ENCODE data around the gene TMEM119. TPM values are rescaled to one million over a fixed set of nuclear protein-coding genes. Genes with fewer than 3 reads are reported as not detected.
"Not testable (repeated sequence)": the region's sequence is repeated elsewhere in the genome, so short reads cannot be mapped to it uniquely, and the experiment has no call there.

Gene TMEM119
- polyA plus RNA-seq, 3 donors = 19.9 to 21.2 (median 20.1) TPM

DNA sequence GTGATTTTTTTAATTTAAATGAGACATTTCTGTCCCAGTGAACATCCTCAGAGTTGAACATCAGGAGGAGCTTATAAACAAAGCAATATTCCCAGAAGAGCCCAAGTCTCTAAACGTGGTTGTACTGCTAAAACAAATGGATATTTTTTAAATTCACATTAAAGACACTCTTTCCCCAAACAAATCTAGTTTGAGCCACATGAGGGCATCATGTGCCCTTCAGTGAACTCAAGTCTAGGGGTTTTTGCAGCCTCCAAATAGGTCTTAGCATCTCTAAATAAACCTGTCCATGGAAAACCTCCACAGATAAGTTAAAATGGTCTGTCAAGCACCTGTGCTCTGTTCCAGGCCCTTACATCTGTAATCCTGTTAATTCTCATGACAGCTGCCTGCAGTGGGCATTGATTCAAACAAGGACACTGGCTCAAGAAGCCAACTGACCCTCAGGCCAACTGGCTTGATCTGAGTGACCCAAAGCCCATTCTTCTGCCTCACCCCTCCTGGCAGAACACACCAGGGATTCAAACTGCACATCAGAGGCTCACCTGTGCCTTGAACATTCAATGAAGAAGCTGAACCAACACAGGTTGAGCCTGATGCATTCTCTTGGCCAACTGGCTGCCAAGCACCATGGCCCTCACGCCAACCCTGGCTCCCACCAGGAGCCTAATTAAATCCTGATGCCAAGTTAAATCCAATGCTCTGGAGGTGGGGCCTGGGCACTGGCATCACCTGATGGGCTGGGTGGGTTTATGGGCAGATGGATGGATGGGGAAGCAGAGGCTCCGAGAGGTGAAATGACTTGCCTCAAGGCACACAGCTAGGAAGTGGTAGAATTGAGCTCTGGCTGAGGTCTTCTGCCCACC lies 26.9 kb downstream of the TMEM119 start:
- DNase-seq (ENCODE audit: low read depth in 3 of 3, low spot score in 2 of 3) = no peak

DNA sequence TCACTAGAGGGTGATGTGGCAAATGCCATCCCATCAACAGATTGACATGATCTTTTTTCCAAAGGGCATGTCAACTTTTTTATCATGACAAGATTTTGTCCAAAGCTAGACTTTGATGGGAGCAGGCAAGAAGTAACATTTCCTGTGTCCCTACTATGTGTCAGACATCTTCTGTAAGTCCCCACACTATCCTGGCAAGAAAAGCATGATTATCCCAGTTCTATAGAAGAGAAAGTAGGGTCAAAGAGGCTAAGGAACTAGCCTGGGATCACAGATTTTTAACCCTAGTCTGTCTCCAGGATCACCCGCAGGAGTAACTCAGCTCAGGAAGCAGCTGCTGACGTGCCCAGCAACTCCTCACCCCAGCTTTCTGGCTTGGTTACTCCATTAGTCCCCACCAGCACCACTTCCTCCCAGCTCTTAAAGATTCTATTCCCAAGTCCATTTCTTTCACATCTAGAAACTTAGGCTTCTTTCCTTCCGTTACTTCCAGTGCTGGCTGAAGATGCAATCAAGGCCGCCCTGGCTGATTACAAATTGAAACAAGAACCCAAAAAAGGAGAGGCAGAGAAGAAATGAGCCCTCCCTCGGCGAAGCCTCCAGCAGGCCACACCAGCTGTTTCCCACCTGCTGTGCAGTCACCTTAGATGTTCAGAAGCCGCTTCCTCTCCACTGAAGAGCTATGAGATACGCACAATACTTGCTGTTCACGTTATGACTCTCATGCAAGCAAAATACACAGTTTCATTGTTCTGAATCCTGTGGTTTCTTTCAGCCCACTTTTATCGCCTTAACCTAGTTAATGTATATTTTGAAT lies 29.3 kb downstream of the TMEM119 start:
- DNase-seq (ENCODE audit: low read depth in 3 of 3, low spot score in 2 of 3) = no peak

DNA sequence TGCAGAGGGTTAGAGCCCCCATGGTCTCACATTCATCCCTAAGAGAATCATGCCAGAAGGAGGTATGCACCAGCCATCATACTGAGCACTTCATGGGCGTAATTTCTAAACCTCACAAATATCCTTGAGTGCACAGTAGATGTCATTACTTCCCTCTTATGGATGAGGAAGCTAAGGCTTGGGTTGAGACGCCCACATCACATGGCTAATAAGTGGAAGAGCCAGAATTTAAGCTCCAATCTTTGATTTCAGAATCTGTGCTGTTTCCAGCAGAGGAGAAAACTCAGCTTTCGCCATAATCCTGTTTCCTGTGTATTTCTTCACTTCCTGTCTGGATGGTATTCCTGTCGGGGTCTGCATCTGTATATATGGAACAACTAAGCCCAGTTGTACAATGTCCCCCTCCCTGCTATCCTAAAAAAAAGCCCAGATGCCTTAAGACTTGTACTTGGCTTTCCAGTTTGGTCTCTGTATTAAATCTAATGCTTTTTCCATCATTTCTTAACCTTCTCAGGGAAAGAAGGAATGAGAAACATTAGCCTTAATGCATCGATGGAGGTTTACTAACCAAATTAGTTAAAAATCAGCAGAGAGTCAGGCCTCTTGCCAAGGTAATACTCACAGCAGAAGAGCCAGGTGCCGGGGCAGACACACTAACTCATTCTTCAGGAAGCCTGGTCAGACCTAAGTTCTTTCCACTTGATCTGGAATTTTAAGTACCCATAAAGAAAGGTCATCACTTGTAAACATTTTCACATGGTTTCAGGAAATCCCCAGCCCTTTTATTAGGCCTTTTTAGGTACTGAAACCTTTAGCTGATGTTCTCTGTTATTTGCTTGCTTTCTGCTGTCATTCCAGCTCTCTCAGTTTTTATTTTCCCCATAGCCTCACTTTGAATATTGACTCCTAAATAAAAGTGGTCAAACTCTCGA lies 30.2 kb downstream of the TMEM119 start:
- DNase-seq (ENCODE audit: low read depth in 3 of 3, low spot score in 2 of 3) = no peak

DNA sequence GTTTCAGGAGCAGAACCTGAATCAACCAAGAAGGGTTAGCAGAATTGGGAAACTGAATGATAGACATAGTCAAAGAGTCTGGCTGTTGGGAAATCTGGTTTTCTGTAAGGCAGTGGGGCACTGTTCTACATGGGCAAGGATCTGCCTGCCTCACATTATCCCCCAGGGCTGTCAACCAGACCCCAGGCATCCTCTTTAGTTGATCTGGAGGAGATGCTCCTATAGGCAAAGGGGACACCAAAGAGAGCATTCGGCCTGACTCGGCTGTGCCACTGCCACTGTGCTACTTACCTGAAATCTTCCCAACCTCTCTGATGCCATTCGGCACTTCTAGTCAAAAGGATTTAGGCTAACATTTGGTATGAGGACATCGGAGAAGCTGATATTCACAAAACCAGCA lies 31.4 kb downstream of the TMEM119 start:
- no peak for DNase-seq (ENCODE audit: low read depth in 3 of 3, low spot score in 2 of 3)

DNA sequence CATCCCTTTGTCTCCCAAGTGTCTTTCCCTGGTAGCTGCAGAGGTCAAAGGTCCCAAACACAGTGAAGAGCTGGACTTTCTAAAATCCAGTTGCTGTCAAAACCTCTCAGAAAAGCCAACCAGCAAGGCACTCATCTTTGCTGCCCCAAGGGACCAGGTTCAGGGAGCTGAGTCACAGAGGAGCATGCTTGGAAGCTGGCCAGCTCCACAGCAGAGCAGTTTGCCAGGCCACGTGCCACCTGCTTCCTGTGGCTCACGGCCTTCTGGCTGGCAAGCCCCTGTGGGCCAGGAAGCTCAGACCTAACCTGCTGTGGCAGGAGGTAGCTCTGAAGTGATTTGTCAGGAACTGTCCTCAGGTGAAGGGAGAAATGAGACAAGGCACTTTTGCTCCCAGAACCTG lies 31.9 kb downstream of the TMEM119 start:
- no peak for DNase-seq (ENCODE audit: low read depth in 3 of 3, low spot score in 2 of 3)

DNA sequence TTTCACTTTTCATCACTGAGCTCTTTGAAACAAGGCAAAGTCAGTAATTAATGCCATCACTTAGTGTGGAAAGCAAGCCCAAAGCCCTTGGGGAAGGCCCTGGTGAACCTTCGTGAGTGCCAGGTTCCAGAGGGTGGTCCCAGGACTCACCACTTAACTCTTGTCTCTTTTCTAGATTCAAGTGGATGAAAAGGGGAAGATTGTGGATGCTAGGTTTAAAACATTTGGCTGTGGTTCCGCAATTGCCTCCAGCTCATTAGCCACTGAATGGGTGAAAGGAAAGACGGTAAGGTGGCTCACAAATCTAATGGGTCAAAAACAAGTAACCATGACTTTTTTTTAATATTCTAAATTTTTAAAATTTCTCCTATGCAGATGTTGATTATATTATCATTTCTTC lies 32.7 kb downstream of the TMEM119 start:
- DNase-seq (ENCODE audit: low read depth in 3 of 3, low spot score in 2 of 3) = no peak

DNA sequence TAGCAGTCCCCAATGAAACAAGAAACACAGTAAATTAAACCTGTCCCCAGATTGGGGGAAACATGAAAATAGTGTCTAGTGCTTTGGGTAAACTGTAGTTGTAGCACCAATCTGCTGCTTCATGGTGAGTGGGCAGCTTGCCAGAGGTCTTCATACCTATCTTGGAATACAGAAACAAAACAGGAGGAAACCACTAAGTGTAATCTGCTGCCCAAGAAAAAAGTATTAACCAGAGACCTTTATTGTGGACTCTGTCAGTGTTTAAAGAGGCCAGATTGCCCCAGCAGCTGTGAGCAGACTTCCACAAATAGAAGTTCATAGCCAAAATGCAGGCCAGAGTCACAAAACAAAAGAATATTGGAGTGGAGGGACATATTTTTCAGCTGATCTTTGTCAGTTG lies 33.2 kb downstream of the TMEM119 start:
- DNase-seq (ENCODE audit: low read depth in 3 of 3, low spot score in 2 of 3) = no peak

DNA sequence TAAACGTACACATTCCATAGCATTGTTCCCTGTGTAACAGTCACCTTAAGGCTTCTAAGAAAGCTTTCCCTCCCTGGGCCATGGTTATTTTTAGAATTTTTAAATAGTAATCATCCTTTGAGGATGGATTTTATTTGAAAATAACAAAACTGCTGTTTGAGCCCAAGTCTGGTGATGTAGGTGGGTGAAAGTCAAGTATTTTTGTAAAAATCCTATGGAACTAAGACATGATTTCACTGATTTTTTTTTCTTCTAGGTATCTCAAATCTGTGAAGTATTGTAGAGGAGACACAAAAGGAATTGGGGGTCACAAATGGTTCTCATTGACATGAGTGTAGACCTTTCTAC lies 34.1 kb downstream of the TMEM119 start:
- no peak for DNase-seq (ENCODE audit: low read depth in 3 of 3, low spot score in 2 of 3)

DNA sequence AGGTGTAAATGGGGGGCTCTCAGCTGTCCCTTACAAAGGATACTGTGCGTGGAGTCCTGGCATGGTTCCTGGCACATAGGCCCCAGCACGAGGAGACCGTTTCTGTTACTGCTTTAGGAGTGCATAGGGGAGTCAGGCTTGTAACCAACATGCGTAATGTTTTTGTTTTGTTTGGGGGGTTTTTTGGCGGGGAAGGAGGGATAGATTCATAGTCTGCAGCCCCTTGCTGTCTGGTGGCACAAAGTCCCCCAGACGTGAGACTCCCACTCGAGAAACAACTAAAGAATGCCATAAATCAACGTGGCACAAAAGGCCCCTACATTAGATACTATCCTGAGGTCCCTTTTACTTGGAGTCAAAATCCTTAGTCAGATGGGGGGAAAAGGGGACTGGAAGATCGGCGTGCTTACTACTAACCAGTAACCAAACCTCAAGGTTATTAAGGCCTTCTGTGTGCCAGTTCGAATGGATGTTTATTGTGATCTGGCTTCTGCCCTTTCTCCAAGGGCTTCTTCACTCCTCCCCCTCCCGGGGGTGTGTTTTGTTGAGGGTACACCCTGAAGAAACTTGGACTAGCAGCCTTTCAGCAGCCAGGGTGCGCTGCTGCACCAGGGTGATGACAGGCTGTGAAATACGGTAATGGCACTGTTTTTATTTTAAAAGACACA lies 34.6 kb downstream of the TMEM119 start:
- peak; percentile 56 to 74 (median 58) for DNase-seq (ENCODE audit: low read depth in 3 of 3, low spot score in 2 of 3)

DNA sequence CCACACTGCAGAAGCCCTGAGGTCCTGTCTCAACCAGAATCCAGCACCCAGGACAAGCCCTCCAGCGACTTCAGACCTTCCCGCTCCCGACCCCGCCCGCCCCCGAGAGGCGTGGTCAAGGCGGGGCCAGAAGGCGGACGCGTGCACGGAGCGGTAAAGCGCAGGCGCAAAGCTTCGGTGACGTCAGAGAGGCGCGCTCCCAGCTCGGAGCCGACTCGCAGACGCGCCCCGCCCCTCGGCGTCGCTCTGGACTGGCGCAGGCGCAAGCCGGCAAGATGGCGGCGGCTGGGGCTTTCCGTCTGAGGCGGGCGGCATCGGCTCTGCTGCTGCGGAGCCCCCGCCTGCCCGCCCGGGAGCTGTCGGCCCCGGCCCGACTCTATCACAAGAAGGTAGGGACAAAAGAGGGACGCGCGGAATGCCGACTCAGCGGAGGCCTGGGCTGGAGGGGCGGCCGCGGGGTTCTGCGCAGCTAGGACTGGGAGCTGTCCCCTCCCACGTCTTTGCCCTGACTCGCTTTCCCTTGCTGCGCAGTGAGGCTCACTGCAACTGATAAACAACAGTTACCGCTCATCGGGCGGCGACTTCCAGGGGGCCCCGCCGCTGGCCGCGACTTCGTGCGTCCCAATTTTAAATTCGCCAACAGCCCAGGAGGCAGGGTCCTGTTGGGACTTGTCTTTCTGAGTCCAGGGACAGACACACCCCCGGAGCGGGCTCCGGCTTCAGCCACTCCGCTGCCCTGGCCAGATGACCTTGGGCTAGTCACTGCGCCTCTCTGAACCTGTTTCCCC lies 35.3 kb downstream of the TMEM119 start, which contains the start of gene ISCU:
Gene ISCU (plus strand): TSS at position 249 of the 788 bp plus-strand sequence. CDS start 27 bp downstream, at position 276.
- DNase-seq (ENCODE audit: low read depth in 3 of 3, low spot score in 2 of 3) = peak; percentile 95 to 97 (median 96)

DNA sequence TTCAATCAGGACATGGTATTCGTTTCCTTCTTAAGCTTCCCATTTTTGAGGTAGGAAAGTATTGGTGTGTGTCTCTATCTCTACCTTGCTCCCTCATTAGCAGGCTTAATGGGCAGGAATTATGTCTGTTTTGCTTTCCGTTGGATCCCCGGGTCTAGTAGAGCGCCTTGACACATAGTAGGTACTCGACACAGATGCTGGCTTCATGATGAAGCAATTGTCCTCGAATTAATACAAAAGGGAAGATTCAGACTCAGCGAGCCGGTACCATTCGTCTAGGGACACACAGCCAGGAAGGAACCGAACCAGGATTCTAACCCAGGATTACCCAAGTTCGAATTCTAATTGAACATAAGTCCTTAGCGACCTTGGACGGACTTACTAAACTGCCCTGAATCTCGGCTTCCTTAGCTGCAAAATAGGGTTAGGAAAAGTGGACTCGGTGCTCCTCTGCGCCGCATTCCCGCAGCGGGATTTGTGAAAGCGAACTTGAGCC lies 36.0 kb downstream of the TMEM119 start:
- no peak for DNase-seq (ENCODE audit: low read depth in 3 of 3, low spot score in 2 of 3)

DNA sequence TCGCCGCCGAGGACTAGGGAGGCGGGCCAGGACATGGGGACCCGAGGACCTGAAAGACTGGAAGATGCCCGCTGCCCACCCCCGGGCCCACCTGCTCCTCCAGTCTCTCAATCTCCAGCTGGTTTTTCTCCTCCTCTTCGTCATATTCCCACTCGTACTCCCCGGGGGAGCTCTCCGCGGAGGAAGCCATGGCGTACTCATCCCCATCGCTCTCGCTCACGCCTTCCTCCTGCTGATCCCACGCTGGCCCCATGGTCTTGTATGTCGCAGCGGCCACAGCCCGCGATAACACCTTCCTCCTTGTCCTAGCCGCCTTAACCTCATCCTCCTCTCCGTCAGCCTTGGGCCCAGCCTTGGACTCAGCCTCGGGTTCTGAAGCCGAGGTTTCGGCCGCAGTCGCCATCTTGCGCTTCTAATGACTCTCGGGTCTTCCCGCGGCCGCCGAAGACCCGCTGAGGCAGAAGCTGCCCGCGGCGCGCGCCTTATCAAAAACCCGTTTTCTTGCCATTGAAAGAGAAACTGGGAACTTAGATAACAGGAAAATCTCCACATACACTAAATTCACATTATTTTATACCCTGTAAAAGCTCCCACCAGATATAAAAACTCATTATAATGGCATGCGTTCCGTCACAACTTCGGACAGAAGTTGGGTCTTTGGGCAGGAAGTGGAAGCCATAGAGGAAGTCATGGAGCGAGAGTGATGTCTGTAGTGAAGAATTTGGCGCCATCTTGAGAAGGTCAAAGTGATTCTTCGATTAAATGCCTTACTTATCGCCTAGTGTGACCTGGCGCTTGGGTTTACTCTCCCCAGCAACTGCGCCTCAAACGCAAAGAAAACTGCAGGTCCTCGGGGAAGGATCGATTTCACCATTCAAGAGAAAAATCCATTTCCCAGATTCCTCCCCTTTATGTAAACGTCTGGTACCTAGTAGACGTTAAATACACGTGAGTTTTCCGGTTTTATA lies 36.8 kb downstream of the TMEM119 start, which contains the start of gene SART3:
Gene SART3 (minus strand): TSS at position 422 of the 968 bp plus-strand sequence. CDS start 19 bp downstream, at position 403.
- DNase-seq (ENCODE audit: low read depth in 3 of 3, low spot score in 2 of 3) = peak; percentile 80 to 98 (median 90)

DNA sequence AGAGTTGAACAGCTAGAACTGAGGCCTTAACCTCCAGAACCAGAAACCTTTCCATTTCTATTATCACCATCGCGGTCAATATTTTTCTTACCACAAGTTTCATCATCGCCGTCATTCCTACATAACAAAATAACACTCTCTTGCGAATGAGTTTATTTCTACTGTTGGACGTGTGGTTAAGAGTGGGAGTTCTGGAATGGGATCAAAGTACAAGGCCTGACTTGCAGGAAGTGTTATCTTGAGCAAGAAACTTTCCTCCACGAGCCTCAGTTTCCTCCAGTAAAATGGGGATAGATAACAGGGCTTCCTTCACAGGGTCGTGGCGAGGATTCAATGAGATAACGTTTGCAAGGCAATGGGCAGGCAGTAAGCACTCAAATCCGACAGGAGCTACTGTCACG lies 37.6 kb downstream of the TMEM119 start:
- DNase-seq (ENCODE audit: low read depth in 3 of 3, low spot score in 2 of 3) = no peak

DNA sequence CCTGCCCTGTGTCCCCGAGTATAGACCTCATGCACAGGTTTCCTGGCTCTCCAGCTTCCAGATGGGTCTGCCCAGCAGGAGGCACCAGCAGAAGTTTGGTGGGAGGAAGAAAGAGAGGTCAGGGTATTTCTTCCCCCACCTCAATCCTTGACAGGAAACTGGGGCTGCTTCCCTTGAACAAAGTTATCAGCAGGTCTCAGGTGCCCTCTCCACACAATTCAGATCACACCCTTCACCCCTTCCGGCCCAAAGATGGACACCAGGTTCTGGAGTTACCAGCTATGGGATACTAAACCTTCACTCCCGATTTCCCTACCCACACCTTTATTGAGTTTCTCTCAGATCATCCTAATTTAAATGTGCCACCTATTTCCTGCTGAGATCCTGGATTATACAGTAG lies 38.1 kb downstream of the TMEM119 start:
- DNase-seq (ENCODE audit: low read depth in 3 of 3, low spot score in 2 of 3) = no peak

DNA sequence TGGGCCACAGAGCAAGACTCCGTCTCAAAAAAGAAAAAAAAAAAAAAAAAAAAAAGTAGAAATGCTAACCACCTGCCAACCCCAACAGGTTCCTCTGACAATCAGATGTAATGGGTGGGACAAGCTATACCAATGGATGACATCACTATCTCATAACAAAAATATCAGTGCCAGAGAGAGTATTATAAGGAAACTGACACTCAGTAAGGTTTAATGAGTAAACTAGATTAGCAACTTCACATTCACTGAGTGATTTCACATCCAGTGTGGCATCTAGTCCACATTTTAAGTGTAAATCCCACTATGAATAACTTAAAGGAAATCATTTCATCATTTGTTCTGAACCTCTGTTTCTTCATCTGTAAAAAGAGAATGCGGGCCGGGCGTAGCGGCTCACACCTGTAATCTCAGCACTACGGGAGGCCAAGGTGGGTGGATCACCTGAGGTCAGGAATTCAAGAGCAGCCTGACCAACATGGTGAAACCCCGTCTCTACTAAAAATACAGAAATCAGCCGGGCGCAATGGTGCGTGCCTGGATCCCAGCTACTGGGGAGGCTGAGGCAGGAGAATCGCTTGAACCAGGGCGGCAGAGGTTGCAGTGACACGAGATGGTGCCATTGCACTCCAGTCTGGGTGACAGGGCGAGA lies 38.8 kb downstream of the TMEM119 start:
- no peak for DNase-seq (ENCODE audit: low read depth in 3 of 3, low spot score in 2 of 3)

DNA sequence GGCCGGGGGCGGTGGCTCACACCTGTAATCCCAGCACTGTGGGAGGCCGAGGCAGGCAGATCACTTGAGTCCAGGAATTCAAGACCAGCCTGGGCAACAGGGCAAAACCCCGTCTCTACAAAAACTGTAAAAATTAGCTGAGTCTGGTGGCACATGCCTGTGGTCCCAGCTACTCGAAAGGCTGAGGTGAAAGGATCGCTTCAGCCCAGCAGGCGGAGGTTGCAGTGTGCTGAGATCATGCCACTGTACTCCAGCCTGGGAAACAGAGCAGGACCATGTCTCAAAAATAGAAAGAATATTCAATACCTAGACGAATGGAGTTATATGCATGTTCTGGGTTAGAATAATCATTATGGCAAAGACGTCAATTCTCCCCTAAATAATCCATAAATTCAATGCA lies 42.5 kb downstream of the TMEM119 start:
- not testable (repeated sequence) for DNase-seq (ENCODE audit: low read depth in 3 of 3, low spot score in 2 of 3)

DNA sequence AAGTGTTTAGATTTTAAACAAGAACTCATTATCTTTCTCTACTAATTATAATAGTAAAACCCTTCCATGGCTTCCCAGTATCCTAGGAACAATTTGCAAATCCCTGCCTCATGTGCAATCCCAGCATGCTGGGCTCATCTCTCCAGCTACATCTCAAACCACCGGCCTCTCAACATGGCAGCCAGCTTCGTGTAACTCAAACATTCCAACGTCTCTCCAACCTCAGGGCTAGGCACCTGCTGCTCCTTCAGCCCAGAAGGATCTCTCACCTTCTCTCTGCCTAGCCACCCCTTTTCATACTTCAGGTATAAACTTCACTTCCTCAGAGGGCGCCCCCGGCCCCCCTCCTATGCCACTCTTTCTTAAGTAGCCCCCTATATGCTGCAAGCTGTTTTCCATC lies 44.1 kb downstream of the TMEM119 start:
- DNase-seq (ENCODE audit: low read depth in 3 of 3, low spot score in 2 of 3) = no peak
